ENCODE data around the gene ADPRS.

GRCh38 chr1:36085686-36086526 lies 2.8 kb upstream of the ADPRS start:
- TF ChIP-seq CTCF (IDR thresholded peaks at IDR 0.05) (no peak), POLR2A (IDR thresholded peaks at IDR 0.05; ENCODE audit: low read depth) (no peak)
